ENCODE data around the gene ZNF770. TPM values are rescaled to one million over a fixed set of nuclear protein-coding genes. Genes with fewer than 3 reads are reported as not detected.

Gene ZNF770
- polyA plus RNA-seq, 3 donors: 8.3 to 51.7 (median 28.1) TPM

DNA sequence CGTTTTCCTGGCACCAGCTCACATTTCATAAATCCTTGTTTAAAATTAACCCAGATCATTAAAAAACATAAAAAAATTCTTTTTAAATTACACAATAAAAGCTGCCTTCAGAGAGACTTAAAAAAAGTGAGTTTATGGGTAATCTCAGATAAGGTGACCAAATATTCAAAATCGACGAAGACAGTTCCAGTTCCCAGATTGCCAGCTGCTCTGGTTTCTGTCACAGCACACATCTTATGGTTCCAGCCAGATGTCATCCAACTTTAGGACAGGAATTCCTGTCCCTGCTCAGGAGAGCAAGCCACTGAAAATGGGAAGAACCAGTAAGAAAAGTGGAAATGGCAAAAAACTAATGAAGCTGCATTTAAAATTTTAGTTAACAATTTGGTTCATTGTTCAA is 15.8 kb upstream of the ZNF770 start:
- Histone ChIP-seq H3K27ac (ENCODE audit: low read depth in 1 of 2, low read length in 2 of 2) (no peak overlapping the region), H4K20me1 (ENCODE audit: insufficient read depth, low read length) (no peaks in the 10 kb centered on the region), H3K4me1 (ENCODE audit: control insufficient read depth in 1 of 2, insufficient read depth in 2 of 2, low read length in 2 of 2) (peaks cover 6 to 7% of the 10 kb centered on the region in 2 donors), H3K79me2 (ENCODE audit: insufficient read depth, low read length) (no peaks in the 10 kb centered on the region), H3K27me3 (ENCODE audit: control insufficient read depth in 2 of 2, insufficient read depth in 2 of 2, low read length in 2 of 2) (no peaks in the 10 kb centered on the region), H3K9me3 (replicated peaks in 1 of 2; ENCODE audit: control insufficient read depth in 1 of 2, insufficient read depth in 1 of 2, low read length in 2 of 2) (no peaks in the 10 kb centered on the region), H3K4me3 (replicated peaks in 1 of 3; ENCODE audit: low read depth in 2 of 3, low read length in 3 of 3) (no peak overlapping the region), H2AFZ (ENCODE audit: insufficient read depth, low read depth, low read length, poor library complexity, severe bottlenecking) (no peak overlapping the region), H3K9ac (ENCODE audit: insufficient read depth, low read length, poor library complexity, severe bottlenecking) (no peak overlapping the region), H3K36me3 (replicated peaks in 1 of 2; ENCODE audit: control insufficient read depth in 1 of 2, insufficient read depth in 2 of 2, low read length in 2 of 2) (no peaks in the 10 kb centered on the region), H3K4me2 (replicated peaks; ENCODE audit: extremely low read depth, low read length, poor library complexity, severe bottlenecking) (no peak overlapping the region)
- peaks cover 11% of the 10 kb centered on the region for H3K4me1 Mint-ChIP-seq
- no peak overlapping the region for H3K4me3 Mint-ChIP-seq
- H3K9me3 Mint-ChIP-seq: peaks cover 0 to 3% (median 0%) of the 10 kb centered on the region in 7 donors
- no peak for DNase-seq
- WGBS (ENCODE audit: insufficient coverage): no CpG with 5 or more reads among the region's 3 CpGs
- H3K27me3 Mint-ChIP-seq (ENCODE audit: low read depth in 3 of 3): peaks cover 0 to 8% (median 7%) of the 10 kb centered on the region in 3 donors
- no peaks in the 10 kb centered on the region for H3K36me3 Mint-ChIP-seq
- intact Hi-C loops (cut with micrococcal nuclease): no loop called here
- TF ChIP-seq CTCF (IDR thresholded peaks at IDR 0.05): no peak
- no peak overlapping the region for H3K27ac Mint-ChIP-seq

GRCh38 chr15:35000511-35000910 is 12.4 kb upstream of the ZNF770 start:
- intact Hi-C loops (cut with micrococcal nuclease): no loop called here
- no CpG with 5 or more reads among the region's 1 CpG for WGBS (ENCODE audit: insufficient coverage)
- peak in 2 of 3 donors; percentile 41 to 46 for DNase-seq

More at GRCh38 chr15:35000511-35000910, 12.4 kb upstream of the ZNF770 start:
- Histone ChIP-seq H3K9ac (ENCODE audit: insufficient read depth, low read length, poor library complexity, severe bottlenecking) (no peak overlapping the region), H3K27ac (ENCODE audit: low read depth in 1 of 2, low read length in 2 of 2) (no peak overlapping the region), H4K20me1 (ENCODE audit: insufficient read depth, low read length) (no peaks in the 10 kb centered on the region), H3K36me3 (replicated peaks in 1 of 2; ENCODE audit: control insufficient read depth in 1 of 2, insufficient read depth in 2 of 2, low read length in 2 of 2) (no peaks in the 10 kb centered on the region), H3K27me3 (ENCODE audit: control insufficient read depth in 2 of 2, insufficient read depth in 2 of 2, low read length in 2 of 2) (no peaks in the 10 kb centered on the region), H3K4me1 (ENCODE audit: control insufficient read depth in 1 of 2, insufficient read depth in 2 of 2, low read length in 2 of 2) (peaks cover 6 to 7% of the 10 kb centered on the region in 2 donors), H3K4me3 (replicated peaks in 1 of 3; ENCODE audit: low read depth in 2 of 3, low read length in 3 of 3) (no peak overlapping the region), H3K79me2 (ENCODE audit: insufficient read depth, low read length) (no peaks in the 10 kb centered on the region), H2AFZ (ENCODE audit: insufficient read depth, low read depth, low read length, poor library complexity, severe bottlenecking) (no peak overlapping the region), H3K9me3 (replicated peaks in 1 of 2; ENCODE audit: control insufficient read depth in 1 of 2, insufficient read depth in 1 of 2, low read length in 2 of 2) (no peaks in the 10 kb centered on the region), H3K4me2 (replicated peaks; ENCODE audit: extremely low read depth, low read length, poor library complexity, severe bottlenecking) (no peak overlapping the region)
- no peak overlapping the region for H3K4me3 Mint-ChIP-seq
- peak overlapping the region in 1 of 7 donors; percentile 28 for H3K27ac Mint-ChIP-seq
- H3K27me3 Mint-ChIP-seq (ENCODE audit: low read depth in 3 of 3): peaks cover 0 to 7% (median 3%) of the 10 kb centered on the region in 3 donors
- TF ChIP-seq CTCF (IDR thresholded peaks at IDR 0.05): no peak
- no peaks in the 10 kb centered on the region for H3K36me3 Mint-ChIP-seq
- peaks cover 11% of the 10 kb centered on the region for H3K4me1 Mint-ChIP-seq
- H3K9me3 Mint-ChIP-seq: peaks cover 0 to 5% (median 0%) of the 10 kb centered on the region in 7 donors
